HUES6 (cell line): Measurements from ENCODE around the gene SERPINI2.
A peak's percentile ranks its signal among the peaks of the same experiment; 100 is the strongest.

Source experiments
- H3K27ac ChIP-seq: 2 replicates; pipeline ENCODE4 v1.7.0; 2013; ENCODE audit warnings: low read depth, mild to moderate bottlenecking, low read length, inconsistent platforms
- H3K27me3 ChIP-seq: 2 replicates; pipeline ENCODE4 v1.6.1; 2013; ENCODE audit warnings: low read length; ENCODE audit not compliant: control insufficient read depth, insufficient read depth
- H3K36me3 ChIP-seq: 2 replicates; pipeline ENCODE4 v1.6.1; 2013; ENCODE audit warnings: low read length; ENCODE audit not compliant: control insufficient read depth, insufficient read depth
- H3K4me1 ChIP-seq: 2 replicates; pipeline ENCODE4 v1.6.1; 2013; ENCODE audit warnings: low read length; ENCODE audit not compliant: control insufficient read depth, insufficient read depth
- H3K4me3 ChIP-seq: 2 replicates; pipeline ENCODE4 v1.5.1; 2013; ENCODE audit warnings: low read depth, low read length
- H3K9ac ChIP-seq: one replicate; pipeline ENCODE4 v1.6.1; 2013; ENCODE audit warnings: mild to moderate bottlenecking, low read length
- H3K9me3 ChIP-seq: 2 replicates; pipeline ENCODE4 v1.6.1; 2013; ENCODE audit warnings: low read depth, low read length; ENCODE audit not compliant: control insufficient read depth, insufficient read depth

SERPINI2 gene, protein sequence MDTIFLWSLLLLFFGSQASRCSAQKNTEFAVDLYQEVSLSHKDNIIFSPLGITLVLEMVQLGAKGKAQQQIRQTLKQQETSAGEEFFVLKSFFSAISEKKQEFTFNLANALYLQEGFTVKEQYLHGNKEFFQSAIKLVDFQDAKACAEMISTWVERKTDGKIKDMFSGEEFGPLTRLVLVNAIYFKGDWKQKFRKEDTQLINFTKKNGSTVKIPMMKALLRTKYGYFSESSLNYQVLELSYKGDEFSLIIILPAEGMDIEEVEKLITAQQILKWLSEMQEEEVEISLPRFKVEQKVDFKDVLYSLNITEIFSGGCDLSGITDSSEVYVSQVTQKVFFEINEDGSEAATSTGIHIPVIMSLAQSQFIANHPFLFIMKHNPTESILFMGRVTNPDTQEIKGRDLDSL

GRCh38 chr3:167473863-167474262 lies at the start of gene SERPINI2:
TSS of gene SERPINI2 (minus strand) at chr3:167474042. CDS start at chr3:167471834, 2,208 bp downstream.
- Histone ChIP-seq H3K27ac (no peak within 1 kb of the TSS), H3K9ac (no peak within 1 kb of the TSS), H3K4me3 (no peak within 1 kb of the TSS), H3K36me3 (no peaks in the 10 kb centered on the region), H3K4me1 (no peaks in the 10 kb centered on the region), H3K9me3 (no peaks in the 10 kb centered on the region), H3K27me3 (no peaks in the 10 kb centered on the region)

DNA sequence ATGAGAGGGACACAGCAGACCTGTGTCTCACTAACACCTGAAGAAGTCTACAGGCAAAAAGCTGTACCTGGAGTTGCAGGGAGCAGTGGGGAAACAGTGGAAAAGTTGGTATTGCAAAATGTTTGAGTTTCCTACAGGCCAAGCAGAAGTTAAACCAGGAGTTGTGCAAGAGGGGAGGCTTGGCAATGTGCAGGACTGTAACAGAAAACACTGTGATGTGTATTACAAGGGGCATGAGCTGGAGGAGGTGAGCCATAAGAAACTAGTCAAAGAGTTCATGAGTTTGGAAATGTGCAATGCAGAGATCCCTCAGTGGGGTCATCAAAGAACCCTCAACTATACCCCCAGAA lies 47.1 kb upstream of the SERPINI2 start:
- no peaks in the 10 kb centered on the region for H3K27me3 ChIP-seq
- no peaks in the 10 kb centered on the region for H3K4me1 ChIP-seq
- H3K9ac ChIP-seq = no peak overlapping the region
- no peaks in the 10 kb centered on the region for H3K36me3 ChIP-seq
- H3K9me3 ChIP-seq = no peaks in the 10 kb centered on the region
- H3K4me3 ChIP-seq = no peak overlapping the region
- H3K27ac ChIP-seq = no peak overlapping the region

DNA sequence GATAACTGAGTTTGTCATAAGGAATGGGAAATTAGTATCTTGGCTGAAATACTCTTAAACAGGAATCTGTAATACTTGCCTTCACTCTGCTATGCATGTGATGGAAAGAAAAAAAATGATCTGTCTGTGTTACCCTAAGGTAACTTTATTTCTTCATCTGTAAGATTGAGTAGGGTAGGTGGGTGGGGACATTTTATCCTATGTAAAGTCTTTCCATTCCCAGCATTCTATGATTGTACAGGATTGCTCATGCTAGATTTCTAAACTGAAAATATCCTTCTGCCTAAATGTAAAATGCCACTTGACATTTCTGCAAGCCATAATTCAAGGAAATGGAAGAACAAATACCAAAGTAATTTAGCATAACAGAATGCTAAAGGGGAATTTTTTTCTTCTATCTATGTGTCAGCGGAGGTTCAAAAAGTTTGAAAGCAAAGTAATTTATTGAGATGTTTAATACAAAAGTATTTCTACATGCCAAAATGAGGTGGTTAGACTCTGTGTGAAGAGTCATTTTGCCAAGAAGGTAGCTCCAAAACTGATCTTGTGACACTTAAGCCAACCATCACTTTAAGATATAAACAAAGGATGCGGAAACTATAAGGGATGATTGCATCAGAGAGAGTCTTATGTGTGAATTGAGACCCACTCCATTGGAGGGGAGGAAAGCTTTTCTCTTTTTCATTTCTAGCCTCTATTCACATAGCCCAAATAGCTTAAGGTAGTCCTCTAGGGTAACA lies 46.6 kb upstream of the SERPINI2 start:
- no peaks in the 10 kb centered on the region for H3K9me3 ChIP-seq
- no peak overlapping the region for H3K9ac ChIP-seq
- no peaks in the 10 kb centered on the region for H3K36me3 ChIP-seq
- no peaks in the 10 kb centered on the region for H3K4me1 ChIP-seq
- no peak overlapping the region for H3K4me3 ChIP-seq
- H3K27ac ChIP-seq = no peak overlapping the region
- no peaks in the 10 kb centered on the region for H3K27me3 ChIP-seq

DNA sequence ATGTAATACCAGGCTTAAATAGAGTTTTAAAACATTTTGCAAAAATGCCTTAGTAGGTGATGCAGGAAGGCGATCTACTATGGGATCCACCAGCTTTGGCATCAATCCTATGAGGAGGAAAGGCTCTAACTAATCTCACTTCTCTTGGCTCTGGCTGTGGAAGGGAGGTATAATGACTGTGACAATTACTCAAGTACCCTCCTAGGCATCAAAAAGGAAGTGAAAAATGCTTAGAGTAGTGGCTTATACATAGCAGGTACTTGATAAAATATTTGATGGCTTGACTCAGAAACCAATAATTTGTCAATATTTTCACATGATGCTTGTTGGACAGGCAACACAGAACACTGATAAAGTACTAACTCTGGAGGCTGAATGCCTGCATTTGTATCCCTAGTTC lies 34.1 kb upstream of the SERPINI2 start:
- no peak overlapping the region for H3K9ac ChIP-seq
- no peaks in the 10 kb centered on the region for H3K36me3 ChIP-seq
- no peaks in the 10 kb centered on the region for H3K9me3 ChIP-seq
- H3K4me3 ChIP-seq = no peak overlapping the region
- no peaks in the 10 kb centered on the region for H3K4me1 ChIP-seq
- H3K27ac ChIP-seq = no peak overlapping the region
- H3K27me3 ChIP-seq = no peaks in the 10 kb centered on the region

DNA sequence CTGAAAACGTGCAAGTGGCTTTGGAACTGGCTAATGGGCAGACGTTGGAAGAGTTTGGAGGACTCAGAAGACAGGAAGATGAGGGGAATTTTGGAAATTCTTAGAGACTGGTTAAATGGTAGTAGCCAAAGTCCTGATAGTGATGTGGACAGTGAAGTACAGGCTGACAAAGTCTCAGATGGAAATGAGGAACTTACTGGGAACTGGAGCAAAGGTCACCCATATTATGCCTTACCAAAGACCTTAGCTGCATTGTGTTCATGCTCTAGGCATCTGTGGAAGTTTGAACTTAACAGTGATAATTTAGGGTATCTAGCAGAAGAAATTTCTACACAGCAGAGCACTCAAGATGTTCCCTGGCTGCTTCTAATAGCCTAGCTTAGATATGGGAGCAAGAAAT lies 28.6 kb upstream of the SERPINI2 start:
- no peaks in the 10 kb centered on the region for H3K9me3 ChIP-seq
- no peak overlapping the region for H3K9ac ChIP-seq
- no peaks in the 10 kb centered on the region for H3K36me3 ChIP-seq
- no peak overlapping the region for H3K27ac ChIP-seq
- H3K4me1 ChIP-seq = no peaks in the 10 kb centered on the region
- H3K27me3 ChIP-seq = no peaks in the 10 kb centered on the region
- no peak overlapping the region for H3K4me3 ChIP-seq

GRCh38 chr3:167501941-167502340 lies 28.1 kb upstream of the SERPINI2 start:
- no peak overlapping the region for H3K27ac ChIP-seq
- H3K36me3 ChIP-seq = no peaks in the 10 kb centered on the region
- no peak overlapping the region for H3K9ac ChIP-seq
- no peaks in the 10 kb centered on the region for H3K9me3 ChIP-seq
- H3K27me3 ChIP-seq = no peaks in the 10 kb centered on the region
- H3K4me3 ChIP-seq = no peak overlapping the region
- H3K4me1 ChIP-seq = no peaks in the 10 kb centered on the region

- no peaks in the 10 kb centered on the region for H3K36me3 ChIP-seq
- H3K4me3 ChIP-seq = no peak overlapping the region
- no peak overlapping the region for H3K27ac ChIP-seq
- no peak overlapping the region for H3K9ac ChIP-seq
- no peaks in the 10 kb centered on the region for H3K9me3 ChIP-seq
- H3K27me3 ChIP-seq = no peaks in the 10 kb centered on the region
- H3K4me1 ChIP-seq = peaks cover 3% of the 10 kb centered on the region; the same call in 1 of the 2 replicates
Observed at GRCh38 chr3:167497903-167498302, 24.1 kb upstream of the SERPINI2 start.

- Histone ChIP-seq H3K27me3 (no peaks in the 10 kb centered on the region), H3K36me3 (no peaks in the 10 kb centered on the region), H3K4me3 (no peak overlapping the region), H3K9me3 (no peaks in the 10 kb centered on the region), H3K27ac (no peak overlapping the region), H3K4me1 (peaks cover 23% of the 10 kb centered on the region), H3K9ac (no peak overlapping the region)
Observed at GRCh38 chr3:167493244-167493643, 19.4 kb upstream of the SERPINI2 start.

DNA sequence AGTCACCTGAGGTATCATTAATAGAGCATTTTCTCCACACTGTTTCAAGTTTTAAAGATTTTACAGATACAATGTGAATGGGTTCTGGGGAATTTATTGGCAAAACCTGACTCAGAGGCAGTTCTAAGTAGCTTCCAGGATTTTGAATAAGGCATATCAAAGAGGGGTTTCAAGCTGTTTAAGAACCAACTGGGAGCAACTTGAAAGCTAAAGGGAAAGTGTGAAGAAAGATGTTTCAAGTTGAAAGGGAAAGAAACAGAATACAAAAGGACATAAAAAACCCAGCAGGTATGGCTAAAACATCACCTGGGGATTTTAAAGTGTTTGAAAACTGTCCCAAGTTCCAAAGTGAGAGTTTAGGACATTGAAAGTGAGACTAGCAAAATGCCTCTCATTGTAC lies 17.8 kb upstream of the SERPINI2 start:
- Histone ChIP-seq H3K27ac (peak overlapping the region; percentile 54; the same call in 1 of the 2 replicates), H3K9me3 (no peaks in the 10 kb centered on the region), H3K36me3 (no peaks in the 10 kb centered on the region), H3K4me3 (no peak overlapping the region), H3K4me1 (peaks cover 23% of the 10 kb centered on the region), H3K9ac (no peak overlapping the region), H3K27me3 (no peaks in the 10 kb centered on the region)

DNA sequence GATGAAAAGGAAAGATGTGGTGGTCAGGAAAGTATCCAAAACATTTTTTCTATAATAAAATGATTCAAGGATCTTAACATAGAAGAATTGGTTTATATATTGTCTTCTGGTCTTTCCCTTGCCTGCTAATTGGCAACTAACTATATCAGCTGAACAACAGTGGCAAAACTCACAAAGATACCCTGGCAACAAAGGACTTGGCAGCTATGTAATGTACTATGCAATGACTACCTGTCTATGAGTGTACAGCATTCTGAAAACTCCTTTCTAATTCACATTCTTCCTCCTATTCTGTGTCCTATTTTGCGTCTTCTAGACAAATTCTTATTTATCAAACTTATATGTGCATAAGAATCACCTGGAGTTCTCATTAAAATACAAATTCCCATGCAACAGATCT lies 15.7 kb upstream of the SERPINI2 start:
- Histone ChIP-seq H3K4me3 (no peak overlapping the region), H3K27me3 (no peaks in the 10 kb centered on the region), H3K9ac (no peak overlapping the region), H3K27ac (no peak overlapping the region), H3K36me3 (no peaks in the 10 kb centered on the region), H3K4me1 (peaks cover 23% of the 10 kb centered on the region), H3K9me3 (peaks cover 2% of the 10 kb centered on the region; the same call in 1 of the 2 replicates)

GRCh38 chr3:167487556-167487955 lies 13.7 kb upstream of the SERPINI2 start:
- H3K36me3 ChIP-seq = no peaks in the 10 kb centered on the region
- no peak overlapping the region for H3K4me3 ChIP-seq
- H3K27me3 ChIP-seq = no peaks in the 10 kb centered on the region
- peaks cover 20% of the 10 kb centered on the region for H3K4me1 ChIP-seq
- H3K9me3 ChIP-seq = peaks cover 2% of the 10 kb centered on the region; the same call in 1 of the 2 replicates
- H3K27ac ChIP-seq = no peak overlapping the region
- no peak overlapping the region for H3K9ac ChIP-seq
